H1 (cell line): ENCODE measurements around the gene KDM6A. TPM values are rescaled to one million over a fixed set of nuclear protein-coding genes. Genes with fewer than 3 reads are reported as not detected.

Experiments used
- CTCF ChIA-PET: fragments of 300-600 bp; sonication (Branson Sonifier 250); formaldehyde crosslinking; loops from one replicate; lab custom pipeline; 2021; ENCODE audit not compliant: partially characterized antibody; lab: Charles Lee
- POLR2A ChIA-PET: fragments of 300-600 bp; sonication (Branson Sonifier 250); formaldehyde crosslinking; loops from one replicate; lab custom pipeline; 2021; ENCODE audit warnings: inconsistent platforms; ENCODE audit not compliant: partially characterized antibody; lab: Charles Lee
- DNase-seq, 2 experiments: peaks; one replicate each; pipeline versions ENCODE4 v3.0.0 to v3.0.0-alpha.2; 2010 to 2022; ENCODE audit warnings: low spot score in 2 of 2, low read depth in 1 of 2, mixed read lengths in 1 of 2
- FAIRE-seq: peaks from 2 replicates; lab custom pipeline; 2011; peaks lifted over from hg19 to GRCh38; lab: Jason Lieb, UNC
- H2AFZ ChIP-seq: 2 replicates; pipeline ENCODE4 v1.8.1; 2012; ENCODE audit warnings: low read length, inconsistent platforms
- H2AK5ac ChIP-seq: 2 replicates; pipeline ENCODE4 v1.6.1; 2013; ENCODE audit warnings: low read depth, low read length
- H2BK120ac ChIP-seq: replicated peaks from 2 replicates; pipeline ENCODE3; 2013; ENCODE audit warnings: low read depth, low read length, inconsistent platforms
- H2BK12ac ChIP-seq: 2 replicates; pipeline ENCODE4 v1.6.1; 2013; ENCODE audit warnings: low read depth, low read length
- H2BK15ac ChIP-seq: 2 replicates; pipeline ENCODE4 v1.6.1; 2013; ENCODE audit warnings: low read length
- H2BK20ac ChIP-seq: 2 replicates; pipeline ENCODE4 v1.6.1; 2013; ENCODE audit warnings: low read length
- H2BK5ac ChIP-seq: 2 replicates; pipeline ENCODE4 v1.6.1; 2013; ENCODE audit warnings: low read depth, low read length
- H3K14ac ChIP-seq: 2 replicates; pipeline ENCODE4 v1.6.1; 2013; ENCODE audit warnings: inconsistent platforms; ENCODE audit not compliant: insufficient read length
- H3K18ac ChIP-seq: 2 replicates; pipeline ENCODE4 v1.6.1; 2013; ENCODE audit warnings: low read length; ENCODE audit errors: extremely low read depth
- H3K23ac ChIP-seq: 2 replicates; pipeline ENCODE4 v1.6.1; 2013; ENCODE audit warnings: inconsistent platforms; ENCODE audit not compliant: insufficient read length
- H3K23me2 ChIP-seq: 2 replicates; pipeline ENCODE4 v1.6.1; 2013; ENCODE audit warnings: low read depth, low read length
- H3K27ac ChIP-seq: 2 replicates; pipeline ENCODE4 v1.6.1; 2011; ENCODE audit warnings: low read depth, low read length, inconsistent platforms
- H3K27me3 ChIP-seq, 4 experiments: replicated peaks in 1 of 4; 1 replicate in 1 of 4; 2 replicates in 3 of 4; pipeline versions ENCODE4 v1.6.1 to v1.8.1; 2011 to 2013; ENCODE audit warnings: low read length in 3 of 4, mild to moderate bottlenecking in 3 of 4, inconsistent platforms in 2 of 4, mixed read lengths in 2 of 4, moderate library complexity in 1 of 4; ENCODE audit not compliant: control insufficient read depth in 3 of 4, insufficient read depth in 3 of 4; ENCODE audit errors: extremely low read depth in 1 of 4
- H3K36me3 ChIP-seq, 4 experiments: 2 replicates each; pipeline versions ENCODE4 v1.6.1 to v1.8.1; 2011 to 2013; ENCODE audit warnings: mild to moderate bottlenecking in 4 of 4, low read length in 3 of 4, moderate library complexity in 2 of 4, control low read depth in 1 of 4, inconsistent platforms in 1 of 4; ENCODE audit not compliant: insufficient read depth in 4 of 4, control insufficient read depth in 2 of 4
- H3K4ac ChIP-seq: replicated peaks from 2 replicates; pipeline ENCODE3; 2013; ENCODE audit warnings: low read length, low read depth, mixed read lengths, inconsistent platforms; ENCODE audit not compliant: insufficient read length
- H3K4me1 ChIP-seq, 4 experiments: replicated peaks in 1 of 4; 1 replicate in 1 of 4; 2 replicates in 3 of 4; pipeline versions ENCODE4 v1.6.1 to v1.8.1; 2011 to 2013; ENCODE audit warnings: low read length in 3 of 4, inconsistent platforms in 2 of 4, mixed read lengths in 1 of 4; ENCODE audit not compliant: insufficient read depth in 4 of 4, control insufficient read depth in 3 of 4
- H3K4me2 ChIP-seq, 2 experiments: 2 replicates each; pipeline versions ENCODE4 v1.6.1 to v1.8.1; 2011 to 2013; ENCODE audit warnings: low read depth in 2 of 2, low read length in 2 of 2, control low read depth in 1 of 2, inconsistent platforms in 1 of 2, mild to moderate bottlenecking in 1 of 2; ENCODE audit not compliant: insufficient read depth in 1 of 2
- H3K4me3 ChIP-seq, 4 experiments: fragments of 200-600, 300-600 bp in 1 of 4; sonication (generic), shearing (Covaris generic), sonication (Bioruptor Twin) in 1 of 4; 2 replicates each; pipeline versions ENCODE4 v1.5.1 to v1.8.1; 2011 to 2016; ENCODE audit warnings: low read length in 4 of 4, low read depth in 3 of 4, control low read depth in 2 of 4, inconsistent platforms in 2 of 4, mild to moderate bottlenecking in 2 of 4, mixed read lengths in 1 of 4, moderate library complexity in 1 of 4; ENCODE audit not compliant: insufficient read depth in 2 of 4; ENCODE audit errors: extremely low read depth in 1 of 4
- H3K56ac ChIP-seq: replicated peaks from 2 replicates; pipeline ENCODE3; 2013; ENCODE audit warnings: low read depth, mild to moderate bottlenecking, mixed read lengths, low read length, inconsistent platforms; ENCODE audit not compliant: insufficient read length
- H3K79me1 ChIP-seq: 2 replicates; pipeline ENCODE4 v1.6.1; 2013; ENCODE audit warnings: low read depth, low read length, control low read depth
- H3K79me2 ChIP-seq, 2 experiments: 2 replicates each; pipeline versions ENCODE4 v1.6.1 to v1.8.1; 2012 to 2013; ENCODE audit warnings: low read length in 2 of 2, mild to moderate bottlenecking in 2 of 2, inconsistent platforms in 1 of 2; ENCODE audit not compliant: insufficient read depth in 2 of 2, control insufficient read depth in 1 of 2
- H3K9ac ChIP-seq, 4 experiments: replicated peaks in 1 of 4; 1 replicate in 1 of 4; 2 replicates in 3 of 4; pipeline versions ENCODE4 v1.6.1 to v1.8.1; 2011 to 2013; ENCODE audit warnings: low read depth in 3 of 4, low read length in 3 of 4, control low read depth in 2 of 4, mild to moderate bottlenecking in 2 of 4, moderate library complexity in 2 of 4, inconsistent platforms in 1 of 4; ENCODE audit errors: extremely low read depth in 1 of 4
- H3K9me3 ChIP-seq, 2 experiments: 2 replicates each; pipeline versions ENCODE4 v1.6.1 to v1.8.1; 2012 to 2013; ENCODE audit warnings: mild to moderate bottlenecking in 2 of 2, moderate library complexity in 2 of 2, control low read depth in 1 of 2, inconsistent platforms in 1 of 2, low read depth in 1 of 2, low read length in 1 of 2, mixed read lengths in 1 of 2; ENCODE audit not compliant: insufficient read depth in 2 of 2
- H4K20me1 ChIP-seq, 2 experiments: replicated peaks in 1 of 2; 2 replicates each; pipeline versions ENCODE3 to v1.8.1; 2011 to 2013; ENCODE audit warnings: inconsistent platforms in 2 of 2, low read length in 2 of 2, mild to moderate bottlenecking in 1 of 2; ENCODE audit not compliant: insufficient read depth in 2 of 2, control insufficient read depth in 1 of 2
- H4K5ac ChIP-seq: 2 replicates; pipeline ENCODE4 v1.6.1; 2013; ENCODE audit warnings: low read length, low read depth, mixed read lengths, inconsistent platforms; ENCODE audit not compliant: insufficient read length
- H4K8ac ChIP-seq: 2 replicates; pipeline ENCODE4 v1.8.0; 2013; ENCODE audit warnings: mild to moderate bottlenecking, moderate library complexity, low read length, inconsistent platforms; ENCODE audit not compliant: insufficient read depth; ENCODE audit errors: extremely low read depth
- H4K91ac ChIP-seq: replicated peaks from 2 replicates; pipeline ENCODE3; 2013; ENCODE audit warnings: low read length, mixed read lengths, inconsistent platforms; ENCODE audit not compliant: insufficient read length
- CEBPB ChIP-seq: IDR thresholded peaks from 2 replicates; pipeline ENCODE4 v1.6.1; 2012; ENCODE audit warnings: low read depth, low read length
- HDAC2 ChIP-seq, 2 experiments: fragments of 300-600 bp in 1 of 2; sonication (generic) in 1 of 2; IDR thresholded peaks; 2 replicates each; pipeline ENCODE4 v1.6.1; 2011 to 2012; ENCODE audit warnings: low read depth in 2 of 2, low read length in 2 of 2, mild to moderate bottlenecking in 2 of 2, moderate library complexity in 2 of 2, borderline replicate concordance in 1 of 2, inconsistent platforms in 1 of 2
- KDM4A ChIP-seq: IDR thresholded peaks from one replicate; pipeline ENCODE4 v1.7.1; 2012; ENCODE audit warnings: low read depth, mild to moderate bottlenecking, moderate library complexity, low read length, inconsistent platforms; ENCODE audit not compliant: severe bottlenecking
- WGBS, 2 experiments: shearing (Covaris generic) in 1 of 2; methylation state at CpG; one replicate each; pipeline versions ENCODE4 v1.1.6 to v1.1.7; 2013 to 2015; ENCODE audit warnings: low lambda C conversion rate in 2 of 2, mixed read lengths in 2 of 2, inconsistent platforms in 1 of 2, low coverage in 1 of 2, missing lambda C conversion rate in 1 of 2; ENCODE audit not compliant: insufficient replicate concordance in 2 of 2, insufficient coverage in 1 of 2, insufficient read length in 1 of 2; ENCODE audit errors: extremely low coverage in 1 of 2, missing lambda C conversion rate in 1 of 2; 5-methylcytosine and 5-hydroxymethylcytosine counted together
- polyA plus RNA-seq, 7 experiments: library from polyadenylated mRNA; depleted of rRNA in 3 of 7; stranded (reverse) in 5 of 7; unstranded in 2 of 7; fragments of >200 nt in 5 of 7; fragments of 200-250 nt in 2 of 7; gene quantifications; 1 replicate in 5 of 7; 2 replicates in 1 of 7; 4 replicates in 1 of 7; pipeline versions ENCODE4 v1.2.1 to v1.2.3, GENCODE V29; 2011 to 2013; ENCODE audit warnings: missing spikeins in 2 of 7, mixed read lengths in 2 of 7
- total RNA-seq: library from RNA; stranded (reverse); fragmentation: NEBNext Ultra II Directional; extraction: Animal tissue kit (Norgen Biotek cat#: 25700); gene quantifications from 2 replicates; pipeline ENCODE4 v1.2.1, GENCODE V29; 2021

The KDM6A gene
- total and polyA plus RNA-seq, 2 of the 8 experiments (the other 6 are each of a cell fraction or from before 2014, with no cell fraction given), result 43.5 to 58.4 TPM

DNA sequence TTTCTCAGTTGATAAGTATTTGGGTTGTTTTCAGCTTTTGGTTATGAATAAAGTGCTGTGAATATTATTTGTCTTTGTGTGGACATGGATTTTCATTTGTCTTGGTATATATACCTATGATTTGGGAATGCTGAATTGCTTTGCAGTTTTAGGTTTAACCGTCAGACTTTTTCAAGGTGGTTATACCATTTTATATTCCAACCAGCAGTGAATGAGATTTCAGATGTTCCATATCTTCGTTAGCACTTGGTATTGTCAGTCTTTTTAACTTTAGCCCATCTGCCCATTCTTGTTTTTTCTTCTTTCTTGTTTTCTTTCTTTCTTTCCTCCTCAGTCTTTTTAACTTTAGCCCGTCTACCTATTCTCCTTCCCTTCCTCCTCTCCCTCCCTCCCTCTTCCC is 106.0 kb downstream of the KDM6A start:
- no peaks in the 10 kb centered on the region for H3K27me3 ChIP-seq
- H3K79me2 ChIP-seq, result peaks cover 6 to 91% of the 10 kb centered on the region in 2 experiments; a peak in 3 of 4 replicates
- H2BK15ac ChIP-seq, result no peak overlapping the region
- 94% methylated on average over 3 of the region's 3 CpGs; no CpG with 5 or more reads in 1 of the 2 experiments for WGBS, 2 experiments
- DNase-seq (no peak), FAIRE-seq (no peak)
- H4K8ac ChIP-seq, result no peak overlapping the region
- H2BK20ac ChIP-seq, result no peak overlapping the region
- H3K56ac ChIP-seq, result no peak overlapping the region
- no peak overlapping the region for H2BK5ac ChIP-seq
- CTCF ChIA-PET, result no interaction called here
- TF ChIP-seq KDM4A (no peak), HDAC2 (IDR thresholded peaks at IDR 0.05; ENCODE audit: borderline replicate concordance in 1 of 2, low read depth in 2 of 2, low read length in 2 of 2) (no peak), CEBPB (no peak)
- H2AFZ ChIP-seq, result no peak overlapping the region
- no peak overlapping the region for H3K4me2 ChIP-seq
- no peak overlapping the region for H2AK5ac ChIP-seq
- no peaks in the 10 kb centered on the region for H3K79me1 ChIP-seq
- POLR2A ChIA-PET, result no interaction called here
- H3K9me3 ChIP-seq, result no peaks in the 10 kb centered on the region
- H4K20me1 ChIP-seq, result no peaks in the 10 kb centered on the region
- no peak overlapping the region for H2BK12ac ChIP-seq
- no peak overlapping the region for H3K18ac ChIP-seq
- no peak overlapping the region for H2BK120ac ChIP-seq
- no peak overlapping the region for H4K91ac ChIP-seq
- H3K27ac ChIP-seq, result no peak overlapping the region
- H3K36me3 ChIP-seq, result peaks cover 0 to 14% (median 0%) of the 10 kb centered on the region in 4 experiments; a peak in 2 of 8 replicates
- no peak overlapping the region for H3K23ac ChIP-seq
- H3K23me2 ChIP-seq, result no peaks in the 10 kb centered on the region
- H4K5ac ChIP-seq, result no peak overlapping the region
- no peak overlapping the region for H3K4ac ChIP-seq
- no peak overlapping the region for H3K9ac ChIP-seq
- H3K4me3 ChIP-seq, result no peak overlapping the region
- H3K4me1 ChIP-seq, result no peaks in the 10 kb centered on the region
- no peak overlapping the region for H3K14ac ChIP-seq
